Measurements from ENCODE around the gene FMNL3. TPM values are rescaled to one million over a fixed set of nuclear protein-coding genes. Genes with fewer than 3 reads are reported as not detected.

Gene FMNL3
- total and polyA plus RNA-seq, 4 donors = 0.72 to 4.5 (median 2.6) TPM

DNA sequence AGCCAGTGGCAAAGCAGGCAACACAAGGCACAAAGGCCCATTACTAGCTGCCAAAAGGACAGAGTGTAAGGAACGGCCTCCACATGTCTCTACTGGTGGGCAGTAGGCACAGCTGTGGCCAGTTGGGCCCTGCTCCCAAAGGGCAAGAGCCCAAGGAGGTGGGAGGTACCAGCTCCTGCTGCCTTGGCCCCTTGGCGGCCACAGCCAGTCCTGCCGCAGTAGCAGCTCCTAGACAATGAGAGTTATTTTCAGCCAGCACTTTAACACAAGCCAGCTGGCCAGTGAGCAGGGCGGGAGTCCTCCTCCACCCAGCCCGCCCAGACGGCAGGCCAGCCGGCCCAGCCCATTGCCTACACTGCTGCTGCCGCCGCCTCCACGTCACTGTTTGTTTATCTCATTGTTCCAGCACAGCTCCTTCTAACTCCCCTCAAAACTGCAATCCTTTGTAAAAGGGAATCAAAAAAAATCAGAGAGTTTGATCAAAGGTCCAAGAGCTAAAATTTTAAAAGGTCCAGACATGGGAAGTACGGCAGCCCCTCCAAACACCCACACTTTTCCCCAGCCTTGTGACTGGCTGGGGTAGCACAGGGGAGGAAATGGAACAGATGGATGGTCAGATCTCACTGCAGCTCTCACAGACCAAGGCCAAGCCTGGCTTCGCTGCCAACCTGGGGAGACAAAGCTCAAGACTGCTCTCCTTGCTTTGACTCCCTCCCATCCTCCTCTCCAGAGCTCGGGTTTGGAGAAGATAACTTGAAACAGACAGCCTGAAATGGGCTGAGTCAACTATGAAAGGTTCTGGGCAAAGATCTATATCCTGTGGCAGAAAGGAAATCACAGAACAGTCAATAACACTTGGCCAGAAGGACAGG, 33.5 kb downstream of the FMNL3 start:
- H3K36me3 ChIP-seq (ENCODE audit: control insufficient read depth in 4 of 4, insufficient read depth in 3 of 4, low read depth in 1 of 4, low read length in 3 of 4) = no peaks in the 10 kb centered on the region
- peak; percentile 63 for DNase-seq (ENCODE audit: low spot score)
- H3K4me3 ChIP-seq (ENCODE audit: low read depth in 1 of 3, low read length in 3 of 3) = no peak overlapping the region
- H3K4me1 ChIP-seq (ENCODE audit: control insufficient read depth in 4 of 4, insufficient read depth in 4 of 4, low read length in 3 of 4) = peaks cover 3 to 18% (median 6%) of the 10 kb centered on the region in 4 donors
- H3K9ac ChIP-seq (ENCODE audit: low read depth in 1 of 2, low read length in 2 of 2) = peak overlapping the region in 1 of 2 donors; percentile 44
- TF ChIP-seq SP1 (IDR thresholded peaks at IDR 0.05) = peak; percentile 47
- peak; percentile 23 to 45 for TF ChIP-seq RAD21 (IDR thresholded peaks at IDR 0.05)
- no peak for TF ChIP-seq HNF4A (conservative IDR thresholded peaks at IDR 0.05)
- TF ChIP-seq, protein P1, sequence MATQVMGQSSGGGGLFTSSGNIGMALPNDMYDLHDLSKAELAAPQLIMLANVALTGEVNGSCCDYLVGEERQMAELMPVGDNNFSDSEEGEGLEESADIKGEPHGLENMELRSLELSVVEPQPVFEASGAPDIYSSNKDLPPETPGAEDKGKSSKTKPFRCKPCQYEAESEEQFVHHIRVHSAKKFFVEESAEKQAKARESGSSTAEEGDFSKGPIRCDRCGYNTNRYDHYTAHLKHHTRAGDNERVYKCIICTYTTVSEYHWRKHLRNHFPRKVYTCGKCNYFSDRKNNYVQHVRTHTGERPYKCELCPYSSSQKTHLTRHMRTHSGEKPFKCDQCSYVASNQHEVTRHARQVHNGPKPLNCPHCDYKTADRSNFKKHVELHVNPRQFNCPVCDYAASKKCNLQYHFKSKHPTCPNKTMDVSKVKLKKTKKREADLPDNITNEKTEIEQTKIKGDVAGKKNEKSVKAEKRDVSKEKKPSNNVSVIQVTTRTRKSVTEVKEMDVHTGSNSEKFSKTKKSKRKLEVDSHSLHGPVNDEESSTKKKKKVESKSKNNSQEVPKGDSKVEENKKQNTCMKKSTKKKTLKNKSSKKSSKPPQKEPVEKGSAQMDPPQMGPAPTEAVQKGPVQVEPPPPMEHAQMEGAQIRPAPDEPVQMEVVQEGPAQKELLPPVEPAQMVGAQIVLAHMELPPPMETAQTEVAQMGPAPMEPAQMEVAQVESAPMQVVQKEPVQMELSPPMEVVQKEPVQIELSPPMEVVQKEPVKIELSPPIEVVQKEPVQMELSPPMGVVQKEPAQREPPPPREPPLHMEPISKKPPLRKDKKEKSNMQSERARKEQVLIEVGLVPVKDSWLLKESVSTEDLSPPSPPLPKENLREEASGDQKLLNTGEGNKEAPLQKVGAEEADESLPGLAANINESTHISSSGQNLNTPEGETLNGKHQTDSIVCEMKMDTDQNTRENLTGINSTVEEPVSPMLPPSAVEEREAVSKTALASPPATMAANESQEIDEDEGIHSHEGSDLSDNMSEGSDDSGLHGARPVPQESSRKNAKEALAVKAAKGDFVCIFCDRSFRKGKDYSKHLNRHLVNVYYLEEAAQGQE (IDR thresholded peaks at IDR 0.05) = no peak
- TF ChIP-seq TAF1 (conservative IDR thresholded peaks at IDR 0.05) = peak; percentile 34
- peak; percentile 19 for TF ChIP-seq CTCF (IDR thresholded peaks at IDR 0.05; ENCODE audit: low read depth, low read length, missing input control)
- TF ChIP-seq NR2F2 (IDR thresholded peaks at IDR 0.05) = peak; percentile 46
- H3K27me3 ChIP-seq (ENCODE audit: control insufficient read depth in 4 of 4, insufficient read depth in 4 of 4, low read length in 3 of 4) = no peaks in the 10 kb centered on the region
- 61% methylated on average over 13 of the region's 13 CpGs for WGBS
- H3K9me3 ChIP-seq (ENCODE audit: control insufficient read depth in 4 of 4, low read length in 3 of 4) = no peaks in the 10 kb centered on the region
- H3K27ac ChIP-seq (ENCODE audit: low read depth in 1 of 2, low read length in 2 of 2) = peak overlapping the region; percentile 73 to 80

GRCh38 chr12:49672301-49673217, 34.6 kb downstream of the FMNL3 start:
- Histone ChIP-seq H3K4me3 (ENCODE audit: low read depth in 1 of 3, low read length in 3 of 3) (no peak overlapping the region), H3K27me3 (ENCODE audit: control insufficient read depth in 4 of 4, insufficient read depth in 4 of 4, low read length in 3 of 4) (no peaks in the 10 kb centered on the region), H3K36me3 (ENCODE audit: control insufficient read depth in 4 of 4, insufficient read depth in 3 of 4, low read depth in 1 of 4, low read length in 3 of 4) (no peaks in the 10 kb centered on the region), H3K9ac (ENCODE audit: low read depth in 1 of 2, low read length in 2 of 2) (no peak overlapping the region), H3K9me3 (ENCODE audit: control insufficient read depth in 4 of 4, low read length in 3 of 4) (no peaks in the 10 kb centered on the region), H3K4me1 (ENCODE audit: control insufficient read depth in 4 of 4, insufficient read depth in 4 of 4, low read length in 3 of 4) (peaks cover 3 to 18% (median 6%) of the 10 kb centered on the region in 4 donors), H3K27ac (ENCODE audit: low read depth in 1 of 2, low read length in 2 of 2) (peak overlapping the region; percentile 73 to 80)
- 61% methylated on average over 5 of the region's 5 CpGs for WGBS
- no peak for TF ChIP-seq GABPA (IDR thresholded peaks at IDR 0.05 in 1 of 2, conservative IDR thresholded peaks at IDR 0.05 in 1 of 2)
- TF ChIP-seq CTCF (IDR thresholded peaks at IDR 0.05; ENCODE audit: low read depth, low read length, missing input control) = no peak
- no peak for TF ChIP-seq EGR1 (IDR thresholded peaks at IDR 0.05; ENCODE audit: low read depth in 2 of 2)
- TF ChIP-seq FOXA2 (IDR thresholded peaks at IDR 0.05) = no peak
- TF ChIP-seq NR2F2 (IDR thresholded peaks at IDR 0.05) = no peak
- DNase-seq (ENCODE audit: low spot score) = no peak

Data from liver (tissue), 9 donors.